ENCODE measurements around the gene CYP24A1. TPM values are rescaled to one million over a fixed set of nuclear protein-coding genes. Genes with fewer than 3 reads are reported as not detected.
A peak's percentile ranks its signal among the peaks of the same experiment; 100 is the strongest.

CYP24A1 gene
- total and polyA plus RNA-seq, 2 of the 13 experiments (the other 11 are each of a cell fraction or from before 2014, with no cell fraction given): 9.4 to 32.7 TPM

- TF ChIP-seq ZNF784 (CRISPR knock-in tag; IDR thresholded peaks at IDR 0.05; ENCODE audit: borderline replicate concordance): no peak
- peak; percentile 99 for TF ChIP-seq NR2F6 (IDR thresholded peaks at IDR 0.05)
- TF ChIP-seq NR2F6 (CRISPR knock-in tag; IDR thresholded peaks at IDR 0.05): peak; percentile 100
- TF ChIP-seq ZNF883 (CRISPR knock-in tag; IDR thresholded peaks at IDR 0.05; ENCODE audit: not compliant biosample characterization): no peak
- no peak for TF ChIP-seq ZNF382 (CRISPR knock-in tag; IDR thresholded peaks at IDR 0.05; ENCODE audit: borderline replicate concordance)
- peak; percentile 97 for TF ChIP-seq ZBTB34 (CRISPR knock-in tag; IDR thresholded peaks at IDR 0.05)
- TF ChIP-seq SMYD3 (CRISPR knock-in tag; IDR thresholded peaks at IDR 0.05): peak; percentile 96
- TF ChIP-seq ZNF629 (CRISPR knock-in tag; conservative IDR thresholded peaks at IDR 0.05): peak; percentile 77
- TF ChIP-seq RARG (CRISPR knock-in tag; IDR thresholded peaks at IDR 0.05; ENCODE audit: low read depth): 0 out of 2 replicates have a peak, but pooled peaks have one; percentile 8
- peak; percentile 72; the same call in 1 of the 2 replicates for TF ChIP-seq DRAP1 (CRISPR knock-in tag; IDR thresholded peaks at IDR 0.05)
- TF ChIP-seq ZNF225 (CRISPR knock-in tag; IDR thresholded peaks at IDR 0.05): no peak; the same call in 1 of the 2 replicates
- peak; percentile 78 for TF ChIP-seq TCF7 (IDR thresholded peaks at IDR 0.05; ENCODE audit: low read depth)
- peak; percentile 100 for TF ChIP-seq ASH2L (IDR thresholded peaks at IDR 0.05; ENCODE audit: insufficient read length, low read depth, low read length)
- TF ChIP-seq KDM4B (CRISPR knock-in tag; IDR thresholded peaks at IDR 0.05): peak; percentile 98
- TF ChIP-seq CHD4 (IDR thresholded peaks at IDR 0.05; ENCODE audit: borderline replicate concordance, low read length): peak; percentile 99; the same call in 1 of the 2 replicates
- 0 out of 2 replicates have a peak, but pooled peaks have one; percentile 3 for TF ChIP-seq PAX8 (CRISPR knock-in tag; IDR thresholded peaks at IDR 0.05; ENCODE audit: borderline replicate concordance)
- peak; percentile 45; the same call in 1 of the 2 replicates for TF ChIP-seq ZNF460 (CRISPR knock-in tag; IDR thresholded peaks at IDR 0.05; ENCODE audit: borderline replicate concordance)
- no peak for TF ChIP-seq CERS6 (CRISPR knock-in tag; IDR thresholded peaks at IDR 0.05)
- TF ChIP-seq ZNF367 (CRISPR knock-in tag; IDR thresholded peaks at IDR 0.05; ENCODE audit: borderline replicate concordance): no peak
- TF ChIP-seq CSRNP1 (CRISPR knock-in tag; IDR thresholded peaks at IDR 0.05): peak; percentile 62; the same call in 1 of the 2 replicates
- peak; percentile 95 for TF ChIP-seq MLX (CRISPR knock-in tag; IDR thresholded peaks at IDR 0.05)
- peak; percentile 97 for TF ChIP-seq ZNF354B (CRISPR knock-in tag; IDR thresholded peaks at IDR 0.05)
- TF ChIP-seq ZKSCAN8 (CRISPR knock-in tag; IDR thresholded peaks at IDR 0.05; ENCODE audit: borderline replicate concordance): peak; percentile 96
- TF ChIP-seq ZNF180 (CRISPR knock-in tag; IDR thresholded peaks at IDR 0.05; ENCODE audit: borderline replicate concordance, low read depth): no peak
Measured at GRCh38 chr20:54103762-54104600, 69.8 kb downstream of the CYP24A1 start (continued).
